Mesothelial cell of epicardium (in vitro differentiated cells): ENCODE data around the gene AHRR. TPM values are rescaled to one million over a fixed set of nuclear protein-coding genes. Genes with fewer than 3 reads are reported as not detected.
"Not testable (repeated sequence)": the region's sequence is repeated elsewhere in the genome, so short reads cannot be mapped to it uniquely, and the experiment has no call there.

Source experiments
- DNase-seq, 2 experiments: peaks; one replicate each; pipeline ENCODE4 v3.0.0; 2021; ENCODE audit warnings: low spot score in 2 of 2; ENCODE audit not compliant: unreplicated experiment in 2 of 2
- H3K27ac Mint-ChIP-seq: 2 replicates; pipeline ENCODE4 v1.8.0; 2021; ENCODE audit warnings: mixed read lengths
- H3K27me3 Mint-ChIP-seq: 2 replicates; pipeline ENCODE4 v1.8.0; 2021; ENCODE audit warnings: low read depth, mixed read lengths
- H3K36me3 Mint-ChIP-seq: 2 replicates; pipeline ENCODE4 v1.8.0; 2021; ENCODE audit warnings: mixed read lengths
- H3K4me1 Mint-ChIP-seq: 2 replicates; pipeline ENCODE4 v1.8.0; 2021; ENCODE audit warnings: mixed read lengths
- H3K4me3 Mint-ChIP-seq: 2 replicates; pipeline ENCODE4 v1.8.0; 2021; ENCODE audit warnings: mild to moderate bottlenecking, moderate library complexity, mixed read lengths
- H3K9me3 Mint-ChIP-seq: 2 replicates; pipeline ENCODE4 v1.8.0; 2021; ENCODE audit warnings: mixed read lengths
- total RNA-seq: library from RNA; stranded (reverse); gene quantifications from 3 replicates; pipeline ENCODE4 v1.2.1, GENCODE V29; 2021
- TF ChIP-seq, protein P1 (sequence below): fragments of 200-600 bp; sonication (generic); IDR thresholded peaks from one replicate; pipeline ENCODE4 v1.5.0; 2021; ENCODE audit warnings: antibody characterized with exemption; ENCODE audit not compliant: unreplicated experiment

The AHRR gene
- total RNA-seq, 1 donor from 2014 or later, result 12.7 TPM

DNA sequence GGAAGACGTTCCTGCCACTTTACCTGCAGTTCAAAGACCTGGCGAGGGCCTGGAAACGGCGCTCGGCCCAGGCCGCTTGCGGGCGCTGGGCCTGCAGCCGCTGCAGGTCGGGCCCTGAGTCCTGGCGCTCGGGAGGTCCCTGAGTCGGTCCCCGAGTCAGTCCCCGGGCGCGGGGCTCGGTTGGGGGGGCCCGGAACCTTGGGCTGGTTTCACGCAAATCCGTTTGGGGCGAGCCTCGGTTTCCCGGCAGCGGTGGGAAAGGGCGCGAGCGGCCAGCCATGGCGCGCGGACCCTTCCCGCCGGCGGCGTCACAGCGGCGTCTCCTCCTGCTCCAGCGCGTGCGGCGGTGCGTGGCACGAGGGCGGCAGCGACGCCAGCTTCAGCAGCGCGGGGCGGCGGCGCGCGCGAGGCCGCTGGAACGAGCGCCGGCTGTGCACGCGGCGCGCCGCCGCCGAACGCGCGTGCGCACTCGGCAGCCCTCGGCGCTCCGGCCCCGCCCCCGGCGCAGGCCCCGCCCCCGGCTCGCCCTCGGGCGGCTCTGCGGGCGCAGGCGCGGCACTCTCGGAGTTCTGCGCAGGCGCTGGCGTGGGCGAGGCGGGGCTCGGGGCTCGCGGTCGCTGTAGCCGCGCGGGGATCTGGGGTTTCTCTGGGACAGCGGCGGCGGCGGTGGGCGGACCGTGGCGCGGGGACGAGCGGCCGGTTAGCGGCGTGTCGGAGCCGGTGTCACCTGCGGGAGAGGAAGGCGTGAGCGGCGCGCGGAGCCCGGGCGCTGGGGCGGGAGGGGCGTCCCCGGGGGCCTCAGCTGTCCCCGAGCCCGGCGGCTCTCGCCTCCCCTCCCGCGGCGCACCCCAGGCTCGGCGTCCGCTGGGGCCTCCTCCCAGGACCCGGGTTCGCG is 151.4 kb downstream of the AHRR start:
- TF ChIP-seq, protein P1, sequence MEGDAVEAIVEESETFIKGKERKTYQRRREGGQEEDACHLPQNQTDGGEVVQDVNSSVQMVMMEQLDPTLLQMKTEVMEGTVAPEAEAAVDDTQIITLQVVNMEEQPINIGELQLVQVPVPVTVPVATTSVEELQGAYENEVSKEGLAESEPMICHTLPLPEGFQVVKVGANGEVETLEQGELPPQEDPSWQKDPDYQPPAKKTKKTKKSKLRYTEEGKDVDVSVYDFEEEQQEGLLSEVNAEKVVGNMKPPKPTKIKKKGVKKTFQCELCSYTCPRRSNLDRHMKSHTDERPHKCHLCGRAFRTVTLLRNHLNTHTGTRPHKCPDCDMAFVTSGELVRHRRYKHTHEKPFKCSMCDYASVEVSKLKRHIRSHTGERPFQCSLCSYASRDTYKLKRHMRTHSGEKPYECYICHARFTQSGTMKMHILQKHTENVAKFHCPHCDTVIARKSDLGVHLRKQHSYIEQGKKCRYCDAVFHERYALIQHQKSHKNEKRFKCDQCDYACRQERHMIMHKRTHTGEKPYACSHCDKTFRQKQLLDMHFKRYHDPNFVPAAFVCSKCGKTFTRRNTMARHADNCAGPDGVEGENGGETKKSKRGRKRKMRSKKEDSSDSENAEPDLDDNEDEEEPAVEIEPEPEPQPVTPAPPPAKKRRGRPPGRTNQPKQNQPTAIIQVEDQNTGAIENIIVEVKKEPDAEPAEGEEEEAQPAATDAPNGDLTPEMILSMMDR, result no peak
- DNase-seq, result peak; percentile 87 to 94
- Mint-ChIP-seq H3K9me3 (no peaks in the 10 kb centered on the region), H3K27ac (no peak overlapping the region), H3K4me1 (peaks cover 16% of the 10 kb centered on the region), H3K4me3 (peak overlapping the region; percentile 74), H3K36me3 (no peaks in the 10 kb centered on the region), H3K27me3 (peaks cover 36% of the 10 kb centered on the region)

DNA sequence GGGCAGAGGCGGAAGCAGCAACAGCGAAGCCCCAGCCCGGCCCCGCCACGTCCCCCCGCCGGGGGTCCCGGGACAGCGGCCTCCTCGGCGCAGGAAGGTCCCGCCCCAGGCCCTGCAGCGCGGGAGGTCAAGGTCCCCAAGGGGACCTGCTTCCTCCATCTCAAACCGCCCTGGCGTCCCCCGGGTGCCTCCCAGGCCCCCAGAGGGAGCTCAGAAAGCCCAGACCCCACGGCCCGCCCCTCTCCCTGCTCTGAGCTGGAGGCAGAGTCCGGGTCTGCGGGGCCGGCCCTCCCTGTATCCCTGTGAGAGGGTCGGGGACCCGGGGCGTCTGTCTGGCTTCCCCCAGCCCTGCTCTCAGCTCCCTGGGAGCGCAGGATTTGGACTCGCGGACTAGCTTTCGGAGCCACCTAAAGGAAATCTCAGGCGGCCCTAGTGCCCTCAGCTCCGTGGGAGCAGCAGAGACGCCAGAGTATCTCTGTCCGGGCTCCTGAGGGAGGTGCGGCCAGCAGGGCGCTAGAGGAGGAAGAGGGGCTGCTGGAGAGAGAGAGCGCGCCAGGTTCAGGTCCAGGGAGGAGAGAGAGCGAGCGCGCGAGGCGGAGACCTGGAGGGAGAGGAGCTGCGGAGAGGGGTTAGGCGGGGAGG is 152.2 kb downstream of the AHRR start:
- H3K27ac Mint-ChIP-seq, result peak overlapping the region; percentile 21
- H3K4me3 Mint-ChIP-seq, result peak overlapping the region; percentile 79
- TF ChIP-seq, protein P1, result no peak
- no peaks in the 10 kb centered on the region for H3K36me3 Mint-ChIP-seq
- no peaks in the 10 kb centered on the region for H3K9me3 Mint-ChIP-seq
- peaks cover 38% of the 10 kb centered on the region for H3K27me3 Mint-ChIP-seq
- peak; percentile 24 to 59 for DNase-seq
- H3K4me1 Mint-ChIP-seq, result peaks cover 16% of the 10 kb centered on the region

DNA sequence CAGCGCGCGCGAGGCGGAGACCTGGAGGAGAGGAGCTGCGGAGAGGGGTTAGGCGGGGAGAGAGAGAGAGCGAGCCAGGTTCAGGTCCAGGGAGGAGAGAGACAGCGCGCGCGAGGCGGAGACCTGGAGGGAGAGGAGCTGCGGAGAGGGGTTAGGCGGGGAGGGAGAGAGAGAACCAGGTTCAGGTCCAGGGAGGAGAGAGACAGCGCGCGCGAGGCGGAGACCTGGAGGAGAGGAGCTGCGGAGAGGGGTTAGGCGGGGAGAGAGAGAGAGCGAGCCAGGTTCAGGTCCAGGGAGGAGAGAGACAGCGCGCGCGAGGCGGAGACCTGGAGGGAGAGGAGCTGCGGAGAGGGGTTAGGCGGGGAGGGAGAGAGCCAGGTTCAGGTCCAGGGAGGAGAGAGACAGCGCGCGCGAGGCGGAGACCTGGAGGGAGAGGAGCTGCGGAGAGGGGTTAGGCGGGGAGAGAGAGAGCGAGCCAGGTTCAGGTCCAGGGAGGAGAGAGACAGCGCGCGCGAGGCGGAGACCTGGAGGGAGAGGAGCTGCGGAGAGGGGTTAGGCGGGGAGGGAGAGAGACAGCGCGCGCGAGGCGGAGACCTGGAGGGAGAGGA is 152.8 kb downstream of the AHRR start:
- Mint-ChIP-seq H3K4me1 (peaks cover 16% of the 10 kb centered on the region), H3K27me3 (peaks cover 39% of the 10 kb centered on the region), H3K4me3 (peak overlapping the region; percentile 79)
- H3K9me3 Mint-ChIP-seq, DNase-seq, H3K27ac Mint-ChIP-seq, H3K36me3 Mint-ChIP-seq: not testable (repeated sequence)

DNA sequence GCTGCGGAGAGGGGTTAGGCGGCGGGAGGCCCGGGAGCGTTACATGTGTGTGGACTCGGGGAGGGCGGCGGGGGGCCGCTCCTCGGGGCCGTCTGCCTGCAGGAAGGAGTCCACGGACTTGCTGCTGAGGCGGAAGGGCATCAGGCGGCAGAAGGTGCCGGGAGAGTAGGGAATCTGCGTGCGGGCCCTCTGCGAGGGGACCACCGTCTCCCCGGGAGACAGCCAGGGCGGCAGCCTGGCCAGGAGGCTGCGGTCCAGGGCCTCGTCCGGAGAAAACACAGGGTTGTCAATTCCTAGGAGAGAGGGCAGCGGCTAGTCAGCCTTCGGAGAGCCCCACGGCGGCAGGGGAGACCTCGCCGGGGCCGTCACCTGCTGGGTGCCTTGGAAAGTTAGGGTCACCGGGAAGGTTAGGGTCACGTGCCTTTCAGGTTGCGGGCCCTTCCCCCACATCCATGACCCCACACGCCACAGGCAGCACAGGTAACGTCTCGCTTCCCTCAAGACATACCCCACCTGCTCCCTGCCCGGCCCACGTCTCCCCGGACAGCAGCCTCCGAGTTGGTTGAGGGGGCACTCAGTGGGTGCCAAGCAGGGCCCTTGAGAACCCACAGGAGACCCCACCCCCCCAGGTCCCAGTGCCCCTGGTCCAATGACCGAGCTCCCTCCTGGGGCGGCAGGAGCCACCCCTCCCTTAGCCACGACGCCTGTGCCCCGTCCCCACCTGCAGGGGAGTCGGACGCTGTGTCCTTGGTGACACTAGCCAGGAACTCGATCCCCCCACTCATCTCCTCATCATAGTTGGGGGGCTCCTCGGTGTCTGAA is 153.5 kb downstream of the AHRR start:
- peaks cover 16% of the 10 kb centered on the region for H3K4me1 Mint-ChIP-seq
- H3K36me3 Mint-ChIP-seq, result no peaks in the 10 kb centered on the region
- H3K9me3 Mint-ChIP-seq, result no peaks in the 10 kb centered on the region
- TF ChIP-seq, protein P1, result no peak
- no peak overlapping the region for H3K27ac Mint-ChIP-seq
- no peak for DNase-seq
- peak overlapping the region; percentile 60 for H3K4me3 Mint-ChIP-seq
- peaks cover 41% of the 10 kb centered on the region for H3K27me3 Mint-ChIP-seq

DNA sequence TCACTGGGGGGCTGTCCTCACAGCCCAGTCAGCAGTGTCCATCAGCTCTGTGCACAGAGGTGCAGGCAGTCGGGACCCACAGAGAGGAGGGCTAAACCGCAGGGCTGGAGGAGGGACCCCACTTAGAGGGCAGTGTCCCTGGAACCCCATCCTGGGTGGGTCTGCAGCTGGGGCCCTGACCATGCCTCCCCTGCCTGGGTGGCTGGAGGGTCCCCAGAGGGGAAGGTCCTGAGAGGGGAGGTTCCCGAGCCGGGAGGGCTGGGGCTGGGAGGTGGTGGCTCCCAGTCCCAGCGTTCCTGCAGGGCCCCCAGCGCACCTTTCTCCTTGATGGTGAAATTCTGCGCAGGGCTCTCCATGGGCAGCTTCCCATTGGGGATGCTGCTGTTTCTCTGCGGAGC is 154.2 kb downstream of the AHRR start:
- H3K4me3 Mint-ChIP-seq, result peak overlapping the region; percentile 36
- H3K27ac Mint-ChIP-seq, result no peak overlapping the region
- TF ChIP-seq, protein P1, result no peak
- no peak for DNase-seq
- H3K36me3 Mint-ChIP-seq, result no peaks in the 10 kb centered on the region
- H3K4me1 Mint-ChIP-seq, result peaks cover 16% of the 10 kb centered on the region
- H3K27me3 Mint-ChIP-seq, result peaks cover 43% of the 10 kb centered on the region
- no peaks in the 10 kb centered on the region for H3K9me3 Mint-ChIP-seq
